ENCODE measurements around the gene THUMPD1.
"Not testable (repeated sequence)": the region's sequence is repeated elsewhere in the genome, so short reads cannot be mapped to it uniquely, and the experiment has no call there.

The THUMPD1 gene

GRCh38 chr16:20741554-20742285 lies at the start of gene THUMPD1:
Gene THUMPD1 (minus strand): TSS chr16:20741818. CDS start chr16:20741739, 79 bp downstream.
- DNase-seq (ENCODE audit: low spot score) (peak; percentile 81), FAIRE-seq (peak; percentile 12)

GRCh38 chr16:20789130-20789529 lies 47.5 kb upstream of the THUMPD1 start:
- no peak for FAIRE-seq

DNA sequence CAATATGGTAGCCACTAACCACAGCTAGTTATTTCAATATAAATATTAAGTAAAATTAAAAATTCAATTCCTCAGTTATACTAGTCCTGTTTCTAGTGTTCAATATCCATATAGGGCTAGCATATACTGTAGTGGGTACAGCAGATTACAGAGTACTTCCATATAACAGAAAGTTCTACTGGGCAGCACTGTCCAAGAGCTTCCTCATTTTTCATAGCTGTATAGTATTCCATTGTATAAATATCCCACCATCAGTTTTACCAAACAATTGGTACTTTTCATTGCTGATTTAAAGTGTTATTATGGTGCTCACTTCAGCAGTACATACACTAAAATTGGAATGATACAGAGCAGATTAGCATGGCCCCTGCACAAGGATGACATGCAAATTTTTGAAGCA lies 42.6 kb upstream of the THUMPD1 start:
- no peak for DNase-seq (ENCODE audit: low spot score)
- no peak for FAIRE-seq

More at GRCh38 chr16:20789130-20789529, 47.5 kb upstream of the THUMPD1 start:
- no peak for DNase-seq (ENCODE audit: low spot score)

DNA sequence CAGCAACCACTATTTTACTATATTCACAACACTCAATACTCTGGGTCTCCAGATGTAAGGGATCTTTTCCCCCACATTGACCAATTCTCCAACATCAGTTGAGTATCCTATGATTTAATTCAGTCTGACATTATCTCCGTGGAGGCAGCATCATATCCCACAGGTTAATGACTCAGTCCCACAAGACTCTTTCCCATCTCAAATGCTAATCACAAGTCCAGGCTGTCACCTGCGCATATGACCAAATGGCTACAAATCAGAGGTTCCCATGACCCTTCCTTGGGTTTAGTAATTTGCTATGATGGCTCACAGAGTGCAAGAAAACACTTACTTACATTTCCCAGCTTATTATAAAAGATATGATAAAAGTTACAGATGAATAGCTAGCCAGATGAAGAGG lies 40.9 kb upstream of the THUMPD1 start:
- no peak for FAIRE-seq

DNA sequence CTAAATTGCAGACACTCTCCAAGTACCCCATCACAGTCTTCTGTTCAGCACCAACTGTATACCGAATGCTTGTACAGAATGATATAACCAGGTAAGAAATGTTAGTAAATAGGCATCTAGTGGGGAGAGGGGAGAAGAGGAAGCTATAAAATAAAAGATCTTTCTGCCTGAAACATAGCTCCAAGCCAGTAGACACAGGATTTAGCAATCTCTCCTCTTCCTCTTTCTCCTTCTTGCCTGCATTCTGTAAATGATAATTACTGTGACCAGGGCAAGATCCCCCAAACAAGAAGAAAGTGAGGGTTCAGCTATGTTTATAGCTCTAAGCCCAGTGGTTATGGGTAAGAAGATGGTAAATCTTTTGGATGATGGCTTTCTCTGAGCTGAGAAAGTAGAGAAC lies 40.1 kb upstream of the THUMPD1 start:
- FAIRE-seq (no peak), DNase-seq (ENCODE audit: low spot score) (no peak)

More for the DNA sequence above, 40.9 kb upstream of the THUMPD1 start:
- no peak for DNase-seq (ENCODE audit: low spot score)

GRCh38 chr16:20774703-20775362 lies 33.2 kb upstream of the THUMPD1 start:
- FAIRE-seq, result peak; percentile 46
- DNase-seq (ENCODE audit: low spot score), result peak; percentile 67

- DNase-seq (ENCODE audit: low spot score) (no peak), FAIRE-seq (no peak)
These were observed 32.1 kb upstream of the THUMPD1 start for GRCh38 chr16:20773679-20774078.

- no peak for FAIRE-seq
- no peak for DNase-seq (ENCODE audit: low spot score)
These were observed 27.2 kb upstream of the THUMPD1 start for GRCh38 chr16:20768818-20769217.

DNA sequence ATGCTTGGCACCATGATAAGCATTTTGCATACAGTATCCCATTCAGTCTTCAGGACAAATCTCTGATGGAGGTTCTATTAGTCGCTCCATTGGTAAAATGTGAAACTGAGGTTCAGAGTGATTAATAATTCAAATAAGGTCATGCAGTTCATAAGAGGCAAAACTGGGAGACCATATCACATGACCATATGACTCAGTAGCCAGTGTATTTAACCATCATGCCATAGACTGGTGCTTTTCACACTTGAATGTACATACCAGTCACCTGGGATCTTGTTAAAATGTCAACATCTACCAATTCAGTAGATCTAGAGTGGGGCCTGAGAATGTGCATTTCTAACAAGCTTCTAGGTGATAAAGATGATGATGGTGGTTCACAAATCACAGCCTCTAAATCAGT lies 26.5 kb upstream of the THUMPD1 start:
- peak; percentile 79 for FAIRE-seq

GRCh38 chr16:20767577-20767976 lies 26.0 kb upstream of the THUMPD1 start:
- no peak for FAIRE-seq
- no peak for DNase-seq (ENCODE audit: low spot score)

More for the DNA sequence above, 26.5 kb upstream of the THUMPD1 start:
- DNase-seq (ENCODE audit: low spot score), result peak; percentile 48

GRCh38 chr16:20766294-20766693 lies 24.7 kb upstream of the THUMPD1 start:
- FAIRE-seq (no peak), DNase-seq (ENCODE audit: low spot score) (no peak)

DNA sequence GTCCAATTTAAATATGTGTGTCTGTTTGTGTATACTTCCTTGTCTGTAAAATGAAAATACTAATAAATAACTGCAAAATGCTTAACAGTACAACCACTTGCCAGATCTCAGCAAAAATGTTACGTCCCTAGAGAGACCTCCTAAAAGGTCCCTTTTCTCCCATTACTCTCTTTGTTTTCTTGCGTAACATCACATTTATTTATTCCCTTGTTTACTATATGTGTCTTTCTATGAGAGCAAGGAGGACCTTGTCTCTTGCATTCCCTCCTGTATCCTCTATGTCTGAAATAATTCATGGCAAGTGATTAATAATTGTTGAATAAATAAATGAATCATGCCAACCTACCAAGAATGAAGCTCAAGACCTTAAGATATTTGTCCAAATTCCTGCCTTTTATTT lies 24.1 kb upstream of the THUMPD1 start:
- DNase-seq (ENCODE audit: low spot score), result no peak
- no peak for FAIRE-seq

DNA sequence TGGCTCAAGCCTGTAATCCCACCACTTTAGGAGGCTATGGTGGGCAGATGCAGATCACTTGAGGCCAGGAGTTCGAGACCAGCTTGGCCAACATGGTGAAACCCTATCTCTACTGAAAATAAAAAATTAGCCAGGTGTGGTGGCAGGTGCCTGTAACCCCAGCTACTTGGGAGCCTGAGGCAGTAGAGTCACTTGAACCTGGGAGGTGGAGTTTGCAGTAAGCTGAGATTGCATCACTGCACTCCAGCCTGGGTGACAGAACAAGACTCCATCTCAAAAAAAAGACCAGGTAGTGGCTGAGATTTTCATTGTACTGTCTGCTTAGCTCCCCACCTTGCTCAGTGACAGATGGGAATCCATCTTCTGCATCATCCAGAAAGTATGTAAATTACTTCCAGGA lies 22.8 kb upstream of the THUMPD1 start:
- not testable (repeated sequence) for DNase-seq (ENCODE audit: low spot score); FAIRE-seq

- peak; percentile 94 for DNase-seq (ENCODE audit: low spot score)
- peak; percentile 99 for FAIRE-seq
These were observed 22.0 kb upstream of the THUMPD1 start, which contains the start of gene ACSM3 for GRCh38 chr16:20763461-20764232. Gene ACSM3 (plus strand): TSS chr16:20764014. CDS start chr16:20770035, 6,021 bp downstream.

GRCh38 chr16:20762404-20763123 lies 20.9 kb upstream of the THUMPD1 start:
- no peak for DNase-seq (ENCODE audit: low spot score)
- no peak for FAIRE-seq

GRCh38 chr16:20761175-20761574 lies 19.6 kb upstream of the THUMPD1 start:
- FAIRE-seq (no peak), DNase-seq (ENCODE audit: low spot score) (no peak)

DNA sequence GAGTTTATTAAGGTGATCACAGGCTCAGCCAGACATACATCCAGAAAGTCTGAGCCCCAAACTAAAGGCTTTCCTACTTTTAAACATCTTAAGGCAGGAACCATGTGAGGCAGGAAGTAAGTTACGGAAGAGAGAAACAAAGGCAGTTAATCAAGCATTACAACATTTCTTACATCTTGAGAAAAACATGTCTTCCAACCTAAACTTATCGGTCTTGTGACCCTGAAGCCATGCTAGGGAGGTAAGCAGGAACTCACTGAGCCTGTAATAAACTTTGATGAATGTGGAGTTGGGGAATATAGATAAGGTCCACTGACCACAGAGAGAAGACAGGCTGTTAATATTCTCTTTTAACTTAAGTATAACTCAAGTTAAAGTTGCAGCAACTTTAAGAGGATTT lies 18.7 kb upstream of the THUMPD1 start:
- DNase-seq (ENCODE audit: low spot score) (no peak), FAIRE-seq (no peak)

DNA sequence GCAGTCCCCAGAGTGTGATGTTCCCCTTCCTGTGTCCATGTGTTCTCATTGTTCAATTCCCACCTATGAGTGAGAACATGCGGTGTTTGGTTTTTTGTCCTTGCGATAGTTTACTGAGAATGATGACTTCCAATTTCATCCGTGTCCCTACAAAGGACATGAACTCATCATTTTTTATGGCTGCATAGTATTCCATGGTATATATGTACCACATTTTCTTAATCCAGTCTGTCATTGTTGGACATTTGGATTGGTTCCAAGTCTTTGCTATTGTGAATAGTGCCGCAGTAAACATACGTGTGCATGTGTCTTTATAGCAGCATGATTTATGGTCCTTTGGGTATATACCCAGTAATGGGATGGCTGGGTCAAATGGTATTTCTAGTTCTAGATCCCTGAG lies 14.2 kb upstream of the THUMPD1 start:
- FAIRE-seq; DNase-seq (ENCODE audit: low spot score): not testable (repeated sequence)

- DNase-seq (ENCODE audit: low spot score), result no peak
- no peak for FAIRE-seq
These were observed 13.6 kb upstream of the THUMPD1 start for GRCh38 chr16:20755238-20755637.

- no peak for DNase-seq (ENCODE audit: low spot score)
- no peak for FAIRE-seq
These were observed 12.1 kb upstream of the THUMPD1 start for GRCh38 chr16:20753727-20754126.

DNA sequence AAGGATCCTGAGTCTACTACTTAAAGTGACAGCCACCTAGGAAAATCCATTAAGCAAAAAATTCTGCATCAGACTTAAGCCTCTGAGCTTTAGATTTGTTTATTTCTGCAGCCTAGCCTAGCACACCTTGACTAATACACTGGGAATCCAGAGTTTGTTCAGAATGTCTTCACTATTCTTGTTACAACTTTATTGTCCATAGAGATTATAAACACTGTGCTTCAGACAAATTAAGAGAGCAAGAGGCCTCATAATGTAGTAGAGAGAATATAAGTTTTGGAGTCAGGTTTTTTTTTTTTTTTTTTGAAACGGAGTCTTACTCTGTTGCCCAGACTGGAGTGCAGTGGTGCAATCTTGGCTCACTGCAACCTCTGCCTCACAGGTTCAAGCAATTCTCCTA lies 8.9 kb upstream of the THUMPD1 start:
- no peak for FAIRE-seq
- no peak for DNase-seq (ENCODE audit: low spot score)

Data from RCC 7860 (cell line).